ENCODE measurements around the gene IRF4.

IRF4 gene

DNA sequence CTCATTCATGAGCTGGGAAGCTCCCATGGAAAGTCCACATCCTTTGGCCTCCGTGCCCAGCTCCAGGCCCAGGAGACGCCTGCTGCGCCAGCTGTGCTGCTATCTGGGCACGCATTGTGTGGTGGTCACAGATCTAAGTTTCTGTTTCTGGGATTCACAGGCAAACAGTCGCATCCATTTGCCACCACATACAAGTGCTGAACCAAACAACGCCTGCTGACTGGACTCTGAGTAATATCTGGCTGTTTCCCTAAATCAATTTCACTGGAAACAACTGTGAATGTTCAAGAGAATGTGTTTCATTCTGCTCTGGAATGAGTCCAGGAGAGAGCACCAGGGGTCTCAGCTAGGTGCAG is 45.5 kb downstream of the IRF4 start:
- no peak for DNase-seq (ENCODE audit: extremely low read depth, low read depth)
- TF ChIP-seq, protein P1, sequence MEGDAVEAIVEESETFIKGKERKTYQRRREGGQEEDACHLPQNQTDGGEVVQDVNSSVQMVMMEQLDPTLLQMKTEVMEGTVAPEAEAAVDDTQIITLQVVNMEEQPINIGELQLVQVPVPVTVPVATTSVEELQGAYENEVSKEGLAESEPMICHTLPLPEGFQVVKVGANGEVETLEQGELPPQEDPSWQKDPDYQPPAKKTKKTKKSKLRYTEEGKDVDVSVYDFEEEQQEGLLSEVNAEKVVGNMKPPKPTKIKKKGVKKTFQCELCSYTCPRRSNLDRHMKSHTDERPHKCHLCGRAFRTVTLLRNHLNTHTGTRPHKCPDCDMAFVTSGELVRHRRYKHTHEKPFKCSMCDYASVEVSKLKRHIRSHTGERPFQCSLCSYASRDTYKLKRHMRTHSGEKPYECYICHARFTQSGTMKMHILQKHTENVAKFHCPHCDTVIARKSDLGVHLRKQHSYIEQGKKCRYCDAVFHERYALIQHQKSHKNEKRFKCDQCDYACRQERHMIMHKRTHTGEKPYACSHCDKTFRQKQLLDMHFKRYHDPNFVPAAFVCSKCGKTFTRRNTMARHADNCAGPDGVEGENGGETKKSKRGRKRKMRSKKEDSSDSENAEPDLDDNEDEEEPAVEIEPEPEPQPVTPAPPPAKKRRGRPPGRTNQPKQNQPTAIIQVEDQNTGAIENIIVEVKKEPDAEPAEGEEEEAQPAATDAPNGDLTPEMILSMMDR (IDR thresholded peaks at IDR 0.05; ENCODE audit: low read depth, low read length): no peak

- TF ChIP-seq, protein P1 (IDR thresholded peaks at IDR 0.05; ENCODE audit: low read depth, low read length): no peak
- DNase-seq (ENCODE audit: extremely low read depth, low read depth): no peak
Observed at GRCh38 chr6:438634-439170, 47.1 kb downstream of the IRF4 start.

DNA sequence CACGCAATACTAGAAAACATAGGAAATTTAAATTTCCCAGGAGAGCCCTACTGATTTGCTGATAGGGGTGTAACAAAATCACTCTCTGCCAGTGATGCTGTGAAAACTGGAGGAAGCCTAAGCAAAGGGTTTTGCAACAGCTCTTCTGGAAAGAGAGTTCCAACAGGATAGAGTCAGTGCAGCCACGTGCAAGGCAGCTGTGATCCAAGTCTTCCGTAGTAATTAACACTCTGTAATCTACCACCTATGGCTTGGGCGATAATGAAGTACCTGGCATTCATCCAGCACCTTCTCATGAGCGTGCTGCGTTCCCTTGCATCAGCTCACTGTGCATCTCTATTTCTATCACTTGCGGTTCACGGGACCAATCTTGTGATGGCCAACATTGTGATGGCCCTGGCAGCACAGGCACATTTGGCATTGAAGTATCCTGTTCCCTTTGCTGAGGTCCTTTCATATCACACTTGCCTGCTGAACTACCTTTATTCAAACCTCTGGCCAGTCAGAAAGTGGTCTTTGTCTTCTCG is 48.2 kb downstream of the IRF4 start:
- TF ChIP-seq, protein P1 (IDR thresholded peaks at IDR 0.05; ENCODE audit: low read depth, low read length): no peak
- no peak for DNase-seq (ENCODE audit: extremely low read depth, low read depth)

DNA sequence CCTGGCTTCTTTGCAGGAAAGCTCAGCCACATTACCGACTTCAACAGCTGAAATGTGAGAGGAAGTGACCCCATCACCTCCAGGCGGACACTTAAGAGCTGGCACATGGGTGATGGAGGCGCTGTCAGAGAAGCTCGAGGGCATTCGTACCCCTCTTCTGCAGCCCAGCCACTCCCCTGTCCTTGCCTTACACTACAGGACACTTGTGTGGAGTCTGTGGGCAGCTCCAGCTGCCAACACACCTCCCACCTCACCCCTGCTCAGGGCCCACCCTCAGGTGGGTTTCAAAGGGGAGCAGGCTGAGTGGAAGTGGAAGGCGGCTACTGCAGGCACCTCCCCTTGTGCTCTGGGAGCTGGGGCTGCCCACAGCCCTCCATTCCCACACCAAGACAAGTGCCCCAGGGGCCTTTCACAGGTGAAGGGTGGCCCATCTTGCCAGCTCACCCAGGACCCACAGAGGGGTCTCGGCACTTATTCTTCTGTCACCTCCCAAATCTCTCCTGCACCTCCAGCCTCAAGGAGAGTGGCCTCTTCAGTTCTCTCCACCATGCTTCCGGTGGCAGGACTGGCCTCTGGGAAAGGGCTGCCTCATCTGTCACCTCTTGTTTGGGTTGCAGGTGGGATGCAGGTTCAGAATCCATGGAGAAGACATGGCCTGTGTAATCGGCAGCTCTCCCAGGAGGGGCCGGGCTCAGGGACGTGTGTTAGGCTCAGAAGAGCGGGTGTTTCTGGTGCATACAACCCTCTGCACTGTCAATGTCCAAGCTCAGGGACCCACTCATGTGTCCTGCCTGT is 49.8 kb downstream of the IRF4 start:
- TF ChIP-seq, protein P1 (IDR thresholded peaks at IDR 0.05; ENCODE audit: low read depth, low read length): no peak
- no peak for DNase-seq (ENCODE audit: extremely low read depth, low read depth)

DNA sequence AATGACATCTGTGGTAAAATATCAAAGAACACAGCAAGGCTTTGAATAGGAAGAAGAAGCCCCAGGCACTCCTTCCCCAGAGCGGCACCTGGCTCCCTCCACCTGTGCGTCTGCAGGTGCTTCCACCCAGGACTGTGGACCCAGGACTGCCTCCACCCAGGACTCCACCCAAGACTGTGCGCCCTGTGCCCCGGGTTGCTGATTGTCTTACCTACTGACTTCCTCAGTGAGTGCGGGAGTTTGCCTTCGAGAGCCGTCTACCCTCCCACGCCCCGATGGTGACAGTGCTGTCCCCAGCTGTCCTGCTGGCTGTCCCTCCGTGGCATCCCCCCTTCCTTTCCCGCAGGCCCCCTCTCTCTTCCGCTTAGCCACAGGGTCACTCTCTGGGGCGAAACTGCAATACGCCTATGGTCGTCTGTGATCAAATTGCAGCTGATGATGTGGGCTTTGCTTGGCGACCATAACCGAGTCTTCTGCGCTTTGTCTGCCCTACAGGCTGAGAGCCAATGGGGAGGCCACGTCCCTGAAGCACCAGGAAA is 52.1 kb downstream of the IRF4 start:
- TF ChIP-seq, protein P1 (IDR thresholded peaks at IDR 0.05; ENCODE audit: low read depth, low read length): no peak
- DNase-seq (ENCODE audit: extremely low read depth, low read depth): no peak

- no peak for DNase-seq (ENCODE audit: extremely low read depth, low read depth)
- TF ChIP-seq, protein P1 (IDR thresholded peaks at IDR 0.05; ENCODE audit: low read depth, low read length): no peak
Observed at GRCh38 chr6:444653-445275, 53.2 kb downstream of the IRF4 start.
